ENCODE measurements around the gene CASP8AP2. TPM values are rescaled to one million over a fixed set of nuclear protein-coding genes. Genes with fewer than 3 reads are reported as not detected.
"Not testable (repeated sequence)": the region's sequence is repeated elsewhere in the genome, so short reads cannot be mapped to it uniquely, and the experiment has no call there.

Gene CASP8AP2
- total RNA-seq, result 21.9 TPM

DNA sequence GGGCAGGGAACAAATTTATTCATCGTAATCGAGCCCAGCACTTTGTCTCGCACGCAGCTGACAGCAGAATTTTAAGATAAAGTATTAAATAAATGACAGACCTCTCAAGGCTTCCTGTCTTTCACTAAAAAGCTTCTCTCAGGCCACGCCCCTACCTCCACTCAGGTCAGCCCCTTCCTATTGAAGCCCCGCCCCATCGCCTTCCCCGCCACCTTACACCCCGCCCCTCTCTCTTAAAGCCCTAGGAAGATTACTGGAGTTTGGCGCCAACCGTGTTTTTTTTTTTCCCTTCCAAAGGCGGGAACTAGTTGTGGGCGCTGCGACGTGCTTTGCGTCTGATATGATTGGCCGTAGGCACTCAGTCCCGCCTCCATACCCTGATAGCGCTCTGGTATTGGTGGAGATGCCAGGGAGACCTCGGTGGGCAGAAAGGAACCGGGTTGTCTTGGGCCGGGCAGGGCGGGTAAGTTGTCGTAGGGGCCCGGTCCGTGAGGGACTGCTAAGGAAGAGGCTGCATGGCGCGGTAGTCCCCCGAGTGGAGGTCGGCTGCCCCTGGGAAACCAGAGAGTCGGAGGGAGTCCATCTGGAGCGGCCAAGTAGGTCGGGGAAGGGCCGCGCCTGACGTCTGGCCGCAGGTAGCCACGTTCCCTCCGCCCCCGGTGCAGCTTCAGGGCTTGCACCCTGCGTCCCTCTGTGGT is at the start of gene CASP8AP2:
CASP8AP2 (plus strand) TSS at position 409 of the 698 bp plus-strand sequence.
- TF ChIP-seq POLR2AphosphoS5 (IDR thresholded peaks at IDR 0.05; ENCODE audit: insufficient read depth in 1 of 2, low read depth in 1 of 2), result peak; percentile 88 to 92
- TF ChIP-seq POLR2A (IDR thresholded peaks at IDR 0.05), result peak in 1 of 2 donors; percentile 74
- no peak for TF ChIP-seq CTCF (IDR thresholded peaks at IDR 0.05)
- peak; percentile 97 to 98 for DNase-seq (ENCODE audit: extremely low spot score in 2 of 2)
- no peaks in the 10 kb centered on the region for H3K27me3 ChIP-seq
- H3K27ac ChIP-seq, result peak within 1 kb of the TSS; percentile 76
- no peaks in the 10 kb centered on the region for H3K36me3 ChIP-seq
- peaks cover 15% of the 10 kb centered on the region for H3K4me1 ChIP-seq
- H3K9me3 ChIP-seq, result no peaks in the 10 kb centered on the region
- intact Hi-C loops (cut with DNase I), result no loop called here
- H3K4me3 ChIP-seq, result peak within 1 kb of the TSS; percentile 80 to 97

DNA sequence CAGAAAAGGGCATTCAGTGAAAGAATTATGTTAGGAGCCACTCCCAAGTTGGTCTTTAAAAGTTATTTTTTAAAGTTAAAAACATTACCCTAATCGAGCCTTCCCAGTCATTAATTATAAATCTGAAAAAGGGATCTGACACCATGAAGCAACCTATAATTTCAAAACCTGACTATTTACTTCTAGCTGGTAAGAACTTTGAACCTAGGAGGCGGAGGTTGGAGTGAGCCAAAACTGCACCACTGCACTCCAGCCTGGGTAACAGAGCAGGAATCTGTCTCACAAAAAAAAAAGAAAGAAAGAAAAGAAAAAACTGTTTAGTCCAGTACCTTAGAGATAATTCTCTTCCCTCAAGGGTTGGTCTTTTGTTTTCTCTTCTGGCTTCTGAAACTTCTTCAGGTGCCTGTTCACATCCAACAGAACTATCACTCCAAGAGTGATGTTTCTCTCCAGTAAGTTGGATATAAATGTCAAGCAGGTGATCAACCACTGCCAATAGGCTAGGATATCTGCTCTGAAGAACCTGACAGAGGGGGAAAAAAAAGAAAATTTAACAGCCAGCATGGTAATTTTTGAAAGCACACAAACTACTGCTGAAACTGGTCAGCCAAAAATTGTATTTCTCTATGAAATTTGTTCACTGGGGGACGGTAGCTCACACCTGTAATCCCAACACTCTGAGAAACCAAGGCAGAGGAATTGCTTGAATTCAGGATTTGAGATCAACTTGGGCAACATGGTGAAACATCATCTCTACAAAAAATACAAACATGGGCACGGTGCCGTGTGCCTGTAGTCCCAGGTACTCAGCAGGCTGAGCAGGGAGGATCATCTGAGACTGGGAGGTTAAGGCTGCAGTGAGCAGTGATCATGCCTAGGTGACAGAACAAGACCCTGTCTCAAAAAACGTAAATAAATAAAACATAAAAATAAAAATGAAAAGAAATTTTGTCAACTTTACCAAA is 48.3 kb upstream of the CASP8AP2 start:
- Histone ChIP-seq H3K27ac (no peak overlapping the region), H3K9me3 (no peaks in the 10 kb centered on the region), H3K36me3 (peaks cover 0 to 75% of the 10 kb centered on the region in 2 donors), H3K27me3 (no peaks in the 10 kb centered on the region), H3K4me1 (no peaks in the 10 kb centered on the region), H3K4me3 (no peak overlapping the region)
- intact Hi-C loops (cut with DNase I), result no loop called here
- no peak for DNase-seq (ENCODE audit: extremely low spot score in 2 of 2)
- TF ChIP-seq POLR2AphosphoS5 (IDR thresholded peaks at IDR 0.05; ENCODE audit: insufficient read depth in 1 of 2, low read depth in 1 of 2), result no peak

GRCh38 chr6:89782222-89782621 is 47.5 kb upstream of the CASP8AP2 start:
- no peak for DNase-seq (ENCODE audit: extremely low spot score in 2 of 2)
- TF ChIP-seq POLR2A (IDR thresholded peaks at IDR 0.05) (no peak), POLR2AphosphoS5 (IDR thresholded peaks at IDR 0.05; ENCODE audit: insufficient read depth in 1 of 2, low read depth in 1 of 2) (no peak), CTCF (IDR thresholded peaks at IDR 0.05) (no peak)
- H3K4me1 ChIP-seq, result no peaks in the 10 kb centered on the region
- intact Hi-C loops (cut with DNase I), result no loop called here
- H3K4me3 ChIP-seq, result no peak overlapping the region
- H3K9me3 ChIP-seq, result no peaks in the 10 kb centered on the region
- peaks cover 0 to 84% of the 10 kb centered on the region in 2 donors for H3K36me3 ChIP-seq
- H3K27ac ChIP-seq, result no peak overlapping the region
- no peaks in the 10 kb centered on the region for H3K27me3 ChIP-seq

- H3K27ac ChIP-seq; H3K4me3 ChIP-seq; H3K4me1 ChIP-seq; DNase-seq (ENCODE audit: extremely low spot score in 2 of 2); H3K9me3 ChIP-seq; H3K27me3 ChIP-seq; intact Hi-C loops (cut with DNase I): not testable (repeated sequence)
- H3K36me3 ChIP-seq, result peaks cover 0 to 92% of the 10 kb centered on the region in 2 donors
Observed at GRCh38 chr6:89783293-89783692, 46.4 kb upstream of the CASP8AP2 start.

DNA sequence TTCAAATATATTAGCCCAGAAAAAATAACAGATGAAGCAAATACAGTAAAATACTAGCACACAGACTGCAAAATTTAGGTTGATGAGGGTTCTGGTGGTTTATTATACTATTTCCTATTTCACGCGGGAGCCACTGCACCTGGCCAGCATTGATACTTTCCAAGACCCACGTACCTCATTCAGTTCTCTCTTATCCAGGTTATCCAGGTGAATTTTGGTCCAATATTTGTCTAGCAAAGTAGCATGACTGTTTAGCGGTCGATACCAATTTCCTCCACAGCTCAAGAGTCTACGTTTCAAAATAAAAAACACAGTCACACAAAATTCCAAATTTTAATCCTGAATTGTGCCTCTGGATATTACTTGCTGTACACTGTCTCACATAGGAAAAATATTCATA is 44.8 kb upstream of the CASP8AP2 start:
- no peak for TF ChIP-seq POLR2A (IDR thresholded peaks at IDR 0.05)
- TF ChIP-seq POLR2AphosphoS5 (IDR thresholded peaks at IDR 0.05; ENCODE audit: insufficient read depth in 1 of 2, low read depth in 1 of 2), result no peak
- TF ChIP-seq CTCF (IDR thresholded peaks at IDR 0.05), result no peak
- H3K4me1 ChIP-seq, result no peaks in the 10 kb centered on the region
- H3K4me3 ChIP-seq, result no peak overlapping the region
- H3K9me3 ChIP-seq, result no peaks in the 10 kb centered on the region
- H3K27ac ChIP-seq, result no peak overlapping the region
- H3K27me3 ChIP-seq, result no peaks in the 10 kb centered on the region
- DNase-seq (ENCODE audit: extremely low spot score in 2 of 2), result no peak
- H3K36me3 ChIP-seq, result peaks cover 0 to 92% of the 10 kb centered on the region in 2 donors
- intact Hi-C loops (cut with DNase I), result no loop called here

Data from vagina (tissue), 2 donors.